ENCODE data around the gene C1orf141.

- TF ChIP-seq CTCF (IDR thresholded peaks at IDR 0.05) (no peak), POLR2A (IDR thresholded peaks at IDR 0.05) (no peak)
Observed at GRCh38 chr1:67146539-67146938, 11.8 kb upstream of the C1orf141 start.

Measured in adrenal gland (tissue), 5 donors.